ENCODE measurements around the gene DIP2C.
"Not testable (repeated sequence)": the region's sequence is repeated elsewhere in the genome, so short reads cannot be mapped to it uniquely, and the experiment has no call there.

The DIP2C gene

GRCh38 chr10:283140-283479 is 406.4 kb downstream of the DIP2C start:
- no peak for DNase-seq

- no peak for DNase-seq
These were observed 407.0 kb downstream of the DIP2C start for GRCh38 chr10:282294-283139.

- DNase-seq, result no peak
These were observed 409.8 kb downstream of the DIP2C start for GRCh38 chr10:279655-280054.

GRCh38 chr10:279232-279631 is 410.2 kb downstream of the DIP2C start:
- no peak for DNase-seq

- DNase-seq, result no peak
These were observed 410.8 kb downstream of the DIP2C start for GRCh38 chr10:278707-279106.

- DNase-seq, result no peak
These were observed 411.5 kb downstream of the DIP2C start for GRCh38 chr10:277963-278362.

GRCh38 chr10:275680-276079 is 413.8 kb downstream of the DIP2C start:
- DNase-seq, result no peak

GRCh38 chr10:274866-275265 is 414.6 kb downstream of the DIP2C start:
- no peak for DNase-seq

- DNase-seq, result no peak
These were observed 416.4 kb downstream of the DIP2C start for GRCh38 chr10:273088-273487.

- DNase-seq, result no peak
These were observed 417.7 kb downstream of the DIP2C start for GRCh38 chr10:271722-272121.

- DNase-seq, result no peak
These were observed 418.3 kb downstream of the DIP2C start for GRCh38 chr10:271201-271600.

GRCh38 chr10:269440-270074 is 419.9 kb downstream of the DIP2C start:
- DNase-seq, result no peak

- no peak for DNase-seq
These were observed 421.8 kb downstream of the DIP2C start for GRCh38 chr10:267705-268104.

- no peak for DNase-seq
These were observed 422.5 kb downstream of the DIP2C start for GRCh38 chr10:266974-267425.

GRCh38 chr10:265816-266588 is 423.5 kb downstream of the DIP2C start:
- DNase-seq, result not testable (repeated sequence)

- DNase-seq, result not testable (repeated sequence)
These were observed 424.4 kb downstream of the DIP2C start for GRCh38 chr10:265074-265440.

- not testable (repeated sequence) for DNase-seq
These were observed 425.1 kb downstream of the DIP2C start for GRCh38 chr10:264160-265073.

- DNase-seq, result no peak
These were observed 428.5 kb downstream of the DIP2C start for GRCh38 chr10:260819-261429.

- DNase-seq, result no peak
These were observed 437.4 kb downstream of the DIP2C start for GRCh38 chr10:251982-252582.

GRCh38 chr10:248307-248706 is 441.2 kb downstream of the DIP2C start:
- no peak for DNase-seq

GRCh38 chr10:247480-247879 is 442.0 kb downstream of the DIP2C start:
- DNase-seq, result no peak

- no peak for DNase-seq
These were observed 443.0 kb downstream of the DIP2C start for GRCh38 chr10:246431-246830.

All from NCI-H82 (cell line).